ENCODE data around the gene THNSL1.
"Not testable (repeated sequence)": the region's sequence is repeated elsewhere in the genome, so short reads cannot be mapped to it uniquely, and the experiment has no call there.

THNSL1 gene, protein sequence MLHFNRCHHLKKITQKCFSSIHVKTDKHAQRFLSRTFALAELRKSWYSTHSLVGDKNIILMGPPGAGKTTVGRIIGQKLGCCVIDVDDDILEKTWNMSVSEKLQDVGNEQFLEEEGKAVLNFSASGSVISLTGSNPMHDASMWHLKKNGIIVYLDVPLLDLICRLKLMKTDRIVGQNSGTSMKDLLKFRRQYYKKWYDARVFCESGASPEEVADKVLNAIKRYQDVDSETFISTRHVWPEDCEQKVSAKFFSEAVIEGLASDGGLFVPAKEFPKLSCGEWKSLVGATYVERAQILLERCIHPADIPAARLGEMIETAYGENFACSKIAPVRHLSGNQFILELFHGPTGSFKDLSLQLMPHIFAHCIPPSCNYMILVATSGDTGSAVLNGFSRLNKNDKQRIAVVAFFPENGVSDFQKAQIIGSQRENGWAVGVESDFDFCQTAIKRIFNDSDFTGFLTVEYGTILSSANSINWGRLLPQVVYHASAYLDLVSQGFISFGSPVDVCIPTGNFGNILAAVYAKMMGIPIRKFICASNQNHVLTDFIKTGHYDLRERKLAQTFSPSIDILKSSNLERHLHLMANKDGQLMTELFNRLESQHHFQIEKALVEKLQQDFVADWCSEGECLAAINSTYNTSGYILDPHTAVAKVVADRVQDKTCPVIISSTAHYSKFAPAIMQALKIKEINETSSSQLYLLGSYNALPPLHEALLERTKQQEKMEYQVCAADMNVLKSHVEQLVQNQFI

DNA sequence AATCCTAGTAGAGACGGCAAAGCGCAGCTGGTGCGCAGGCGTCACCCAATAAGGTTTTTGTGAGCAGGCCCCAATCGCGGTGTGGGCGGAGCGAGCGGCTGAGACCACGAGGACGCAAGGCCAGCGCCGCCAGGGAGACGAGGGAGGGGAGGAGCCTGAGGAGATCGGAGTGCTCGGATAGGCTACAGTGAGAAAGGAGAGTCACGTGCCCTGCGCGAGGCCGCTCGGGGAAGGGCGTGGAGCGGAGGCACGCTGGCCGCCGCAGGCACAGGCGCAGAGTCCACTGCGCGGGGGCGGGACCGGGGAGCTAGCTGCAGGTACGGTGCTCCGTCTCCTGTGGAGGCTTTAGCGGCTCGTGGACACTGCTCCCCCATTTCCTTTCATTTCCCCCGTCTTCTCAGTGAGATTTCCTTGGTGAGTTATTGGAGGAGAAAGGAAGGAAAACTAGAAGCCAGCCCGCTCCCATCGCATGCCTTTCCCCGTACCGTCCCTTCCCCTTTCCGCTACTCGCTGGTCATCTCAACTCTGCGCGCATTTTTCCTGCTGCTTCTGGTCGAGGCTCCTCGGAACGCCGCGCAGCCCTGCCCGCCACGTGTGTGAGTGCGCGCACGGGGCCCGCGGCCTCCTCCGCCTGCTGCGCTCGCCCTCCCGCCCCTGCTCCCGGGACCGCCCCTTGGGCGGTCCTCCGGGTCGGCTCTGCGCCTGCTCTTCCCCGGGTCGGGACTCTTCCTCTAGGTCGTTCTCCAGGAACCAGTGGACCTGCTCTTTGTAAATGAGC lies at the start of gene THNSL1:
THNSL1 (plus strand) TSS at position 237 of the 778 bp plus-strand sequence. CDS start 6,612 bp downstream, outside the sequence.
- DNase-seq (ENCODE audit: low read depth in 2 of 3, low spot score in 2 of 3) = peak; percentile 85 to 94 (median 87)

DNA sequence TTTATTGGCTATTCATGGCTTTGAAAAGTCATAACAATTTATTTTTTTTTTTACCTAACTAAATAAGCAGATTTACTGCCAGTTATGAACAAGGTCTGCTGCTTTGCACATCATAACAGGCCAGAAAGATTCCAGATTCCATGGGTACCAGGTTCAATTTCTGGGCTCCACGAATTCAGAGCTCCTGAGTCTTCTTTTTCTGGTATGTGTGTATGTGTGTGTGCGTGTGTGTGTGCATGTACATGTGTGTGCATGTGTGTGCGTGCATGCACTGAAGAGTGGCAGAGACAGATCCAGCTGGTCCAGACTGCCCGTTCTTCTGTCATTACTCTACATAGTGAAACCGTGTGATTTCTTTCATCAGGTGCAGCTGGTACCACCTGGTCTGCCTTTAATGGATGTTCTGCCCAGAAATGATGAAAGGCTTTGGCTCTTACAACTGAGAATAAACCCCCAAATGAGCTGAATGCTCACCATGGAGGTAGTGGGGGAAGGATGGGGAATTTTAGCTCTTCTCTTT lies 49.4 kb upstream of the THNSL1 start:
- DNase-seq (ENCODE audit: low read depth in 2 of 3, low spot score in 2 of 3) = no peak

DNA sequence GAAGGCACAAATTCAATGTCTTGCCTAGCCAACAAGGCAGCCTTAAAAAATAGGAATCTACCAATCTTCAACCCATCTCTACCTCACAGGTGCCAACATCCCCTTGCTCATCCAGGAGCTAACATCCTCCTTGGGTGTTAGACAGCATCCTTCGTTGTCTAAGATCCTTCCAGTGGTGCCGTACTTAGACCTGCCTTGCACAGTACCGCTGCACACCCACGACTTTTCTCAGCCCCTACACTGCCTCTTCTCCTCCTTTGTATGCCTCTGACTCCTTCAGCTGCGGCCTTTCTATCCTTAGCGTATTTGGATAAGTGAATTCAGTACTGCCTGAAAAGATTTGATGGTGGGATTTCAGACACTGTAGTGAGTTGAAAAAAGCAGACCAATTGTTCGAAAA lies 48.1 kb upstream of the THNSL1 start:
- no peak for DNase-seq (ENCODE audit: low read depth in 2 of 3, low spot score in 2 of 3)

DNA sequence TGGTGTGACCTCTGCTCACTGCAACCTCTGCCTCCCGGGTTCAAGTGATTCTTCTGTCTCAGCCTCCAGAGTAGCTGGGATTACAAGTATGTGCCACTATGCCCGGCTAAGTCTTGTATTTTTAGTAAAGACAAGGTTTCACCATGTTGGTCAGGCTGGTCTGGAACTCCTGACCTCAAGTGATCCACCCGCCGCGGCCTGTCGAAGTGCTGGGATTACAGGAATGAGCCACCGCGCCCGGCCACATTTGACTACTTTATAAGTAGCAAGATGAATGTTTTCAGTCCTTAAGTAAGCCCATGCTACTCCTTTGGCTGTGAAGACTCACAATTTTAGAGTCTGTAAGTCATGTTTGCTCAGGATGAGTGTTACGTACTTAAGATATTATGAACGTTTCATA lies 47.5 kb upstream of the THNSL1 start:
- not testable (repeated sequence) for DNase-seq (ENCODE audit: low read depth in 2 of 3, low spot score in 2 of 3)

DNA sequence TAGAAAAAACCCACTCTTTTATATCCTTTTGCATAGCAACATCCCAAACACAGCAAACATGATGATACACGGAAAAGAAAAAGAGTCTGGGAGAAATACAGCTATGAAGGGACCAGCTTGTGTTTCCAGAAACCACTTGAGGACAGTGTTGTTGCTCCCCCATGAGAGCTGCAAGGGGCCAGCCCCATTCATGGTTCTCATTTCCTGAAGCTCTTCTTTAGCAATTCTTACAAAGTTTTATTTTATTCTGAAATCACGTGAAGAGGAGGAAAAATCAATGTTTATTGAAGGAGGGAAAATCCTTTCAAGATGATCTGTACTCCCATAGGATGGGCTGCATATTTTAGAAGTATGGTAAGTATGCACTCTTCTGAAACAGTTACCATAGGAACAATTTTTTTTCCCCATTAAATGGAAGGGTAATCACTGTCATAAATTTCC lies 46.6 kb upstream of the THNSL1 start:
- no peak for DNase-seq (ENCODE audit: low read depth in 2 of 3, low spot score in 2 of 3)

DNA sequence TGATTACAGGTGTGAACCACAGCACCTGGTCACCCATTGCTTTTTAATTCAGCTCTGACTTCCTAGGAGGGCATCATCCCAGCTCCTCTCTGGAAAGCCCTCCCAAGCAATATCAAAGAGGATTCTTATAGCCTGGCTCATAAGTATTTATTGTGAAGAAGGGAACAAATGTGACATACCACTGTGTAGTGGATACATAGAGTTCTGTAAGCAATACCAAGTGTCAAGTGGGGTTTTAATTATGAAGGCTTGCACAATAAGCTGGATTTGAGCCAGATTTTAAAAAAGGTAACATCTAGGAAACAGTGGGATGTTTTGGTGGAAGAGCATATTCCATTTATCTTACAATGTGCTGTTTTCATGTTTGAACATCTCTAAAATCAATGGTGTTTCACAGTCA lies 45.0 kb upstream of the THNSL1 start:
- DNase-seq (ENCODE audit: low read depth in 2 of 3, low spot score in 2 of 3) = no peak

DNA sequence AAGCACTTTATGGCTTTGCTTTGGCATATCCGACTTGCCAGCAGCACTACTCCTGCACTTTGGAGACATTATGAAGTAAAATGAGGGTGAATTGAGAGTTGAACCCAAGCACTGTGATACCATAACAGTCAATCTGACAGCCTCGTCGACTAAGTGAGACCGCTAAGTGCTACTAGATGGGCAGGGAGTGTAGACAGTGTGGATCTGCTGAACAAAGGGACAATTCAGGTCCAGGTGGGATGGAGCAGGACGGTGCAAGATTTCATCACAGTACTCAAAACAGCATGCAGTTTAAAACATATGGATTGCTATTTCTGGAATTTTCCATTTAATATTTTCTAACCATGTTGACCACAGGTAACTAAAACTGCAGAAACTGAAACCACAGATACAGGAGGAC lies 43.2 kb upstream of the THNSL1 start:
- no peak for DNase-seq (ENCODE audit: low read depth in 2 of 3, low spot score in 2 of 3)

DNA sequence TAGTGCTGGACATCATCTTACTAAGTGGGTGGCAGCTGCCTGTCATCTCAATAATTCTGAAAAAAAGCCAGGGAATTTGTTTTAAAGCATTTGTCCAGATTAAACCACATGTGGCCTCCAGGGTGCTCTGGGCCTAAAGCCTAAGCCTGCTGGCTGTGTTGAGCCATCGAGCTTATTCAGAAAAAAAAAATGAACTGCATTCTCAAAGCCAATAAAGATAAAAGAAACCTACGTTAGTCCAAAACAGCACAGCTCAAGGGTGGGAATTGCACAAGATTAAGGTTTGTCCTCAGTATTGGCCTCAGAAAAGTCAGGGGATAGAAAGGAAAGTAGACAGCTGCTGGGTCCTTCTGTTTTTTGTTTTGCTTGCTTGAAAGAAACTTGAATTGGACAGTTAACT lies 41.4 kb upstream of the THNSL1 start:
- DNase-seq (ENCODE audit: low read depth in 2 of 3, low spot score in 2 of 3) = no peak

DNA sequence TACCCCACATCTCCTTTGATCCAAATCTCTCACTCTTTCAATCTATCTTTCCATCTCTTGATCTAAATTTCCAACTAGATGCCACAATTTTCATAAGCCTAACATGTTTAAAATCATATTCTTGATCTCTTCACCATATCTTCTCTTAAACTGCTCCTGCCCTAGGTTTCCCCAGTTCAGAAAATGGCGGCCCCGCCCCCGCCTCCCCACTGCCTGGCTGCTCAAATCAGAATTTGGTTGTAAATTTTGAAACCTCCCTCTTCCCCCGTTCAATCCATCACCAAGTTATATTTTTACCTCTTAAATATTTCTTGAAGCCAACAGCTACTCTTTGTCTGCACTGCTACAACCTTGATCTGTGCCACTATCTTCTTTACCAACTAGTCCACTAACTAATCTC lies 36.7 kb upstream of the THNSL1 start:
- DNase-seq (ENCODE audit: low read depth in 2 of 3, low spot score in 2 of 3) = no peak

DNA sequence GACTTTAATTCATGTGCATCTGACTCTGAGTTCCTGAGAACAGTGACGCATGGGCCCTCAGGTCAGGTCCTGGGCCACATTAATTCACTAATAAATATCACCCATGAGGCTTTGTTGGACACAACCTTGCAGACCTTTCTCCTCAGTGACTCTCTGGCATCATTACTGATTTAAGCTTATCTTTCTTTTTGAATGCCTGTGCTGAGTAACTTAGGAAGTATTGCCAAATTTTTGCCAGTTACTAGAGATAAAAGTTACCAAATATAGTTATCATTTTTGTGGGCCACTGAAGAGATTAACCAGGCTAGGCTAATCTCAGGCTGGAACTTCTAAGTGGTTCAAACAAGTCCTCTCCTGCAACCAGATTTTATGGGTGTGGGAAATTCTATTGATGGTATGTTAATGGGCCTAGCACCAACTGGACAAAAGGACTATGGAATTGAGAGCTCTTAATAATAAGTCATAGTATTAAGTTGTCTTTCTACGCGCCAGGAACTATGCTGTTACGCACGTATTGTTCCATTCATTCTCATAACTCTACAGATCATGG lies 35.2 kb upstream of the THNSL1 start:
- DNase-seq (ENCODE audit: low read depth in 2 of 3, low spot score in 2 of 3) = no peak

DNA sequence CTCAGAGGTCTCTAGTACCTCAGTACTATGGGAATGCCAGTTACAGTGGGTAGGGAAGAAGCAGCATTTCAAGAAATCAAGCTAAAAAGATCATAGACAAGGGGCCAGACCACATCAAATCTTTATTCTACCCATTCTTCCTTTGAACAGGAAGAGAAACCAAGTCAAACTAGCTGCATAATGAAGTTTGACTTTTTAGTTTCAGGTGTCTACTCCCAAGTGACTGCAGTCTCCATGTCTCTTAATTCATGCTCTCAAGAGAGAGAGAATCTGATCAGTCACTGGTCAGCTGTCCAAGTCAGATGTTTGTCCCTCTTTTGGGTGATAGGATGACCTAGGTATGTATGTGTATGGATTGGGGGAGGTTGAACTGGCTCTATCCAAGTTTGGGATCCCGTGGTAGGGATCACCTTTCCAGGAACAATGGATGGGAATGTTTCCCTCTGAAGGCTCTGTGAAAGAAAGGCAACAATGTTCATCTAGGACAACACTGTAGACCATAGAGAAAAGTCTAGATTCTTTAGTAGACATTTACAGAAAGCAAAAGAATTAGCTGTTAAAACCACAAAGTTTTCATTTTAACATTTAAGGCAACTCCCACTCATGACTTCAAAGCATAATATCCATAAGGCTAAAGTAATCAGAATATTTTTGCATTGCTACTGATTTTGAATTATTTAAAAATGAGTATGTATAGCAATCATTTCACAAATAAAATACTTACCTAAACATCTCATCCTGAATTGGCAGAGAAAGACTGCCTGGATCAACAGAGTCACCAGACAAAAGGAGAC lies 33.9 kb upstream of the THNSL1 start:
- no peak for DNase-seq (ENCODE audit: low read depth in 2 of 3, low spot score in 2 of 3)

DNA sequence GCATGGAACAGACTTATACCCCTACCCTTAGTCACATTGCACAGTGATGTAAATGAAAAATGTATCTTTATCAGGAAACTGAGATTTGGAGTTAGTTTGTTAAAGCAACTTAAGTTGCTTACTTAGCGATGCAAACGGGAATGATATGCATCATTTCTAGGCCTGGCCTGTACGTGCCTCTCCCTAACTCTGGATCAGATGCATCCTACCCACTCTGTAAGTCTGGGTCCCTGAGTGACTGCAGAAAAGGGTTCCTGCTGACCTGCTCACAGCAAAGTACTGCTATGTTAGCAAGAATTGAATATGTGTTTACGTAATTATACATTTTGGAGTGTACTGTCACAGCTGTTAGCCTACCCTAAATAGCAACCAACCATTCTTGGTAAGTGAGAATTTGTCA lies 33.3 kb upstream of the THNSL1 start:
- no peak for DNase-seq (ENCODE audit: low read depth in 2 of 3, low spot score in 2 of 3)

DNA sequence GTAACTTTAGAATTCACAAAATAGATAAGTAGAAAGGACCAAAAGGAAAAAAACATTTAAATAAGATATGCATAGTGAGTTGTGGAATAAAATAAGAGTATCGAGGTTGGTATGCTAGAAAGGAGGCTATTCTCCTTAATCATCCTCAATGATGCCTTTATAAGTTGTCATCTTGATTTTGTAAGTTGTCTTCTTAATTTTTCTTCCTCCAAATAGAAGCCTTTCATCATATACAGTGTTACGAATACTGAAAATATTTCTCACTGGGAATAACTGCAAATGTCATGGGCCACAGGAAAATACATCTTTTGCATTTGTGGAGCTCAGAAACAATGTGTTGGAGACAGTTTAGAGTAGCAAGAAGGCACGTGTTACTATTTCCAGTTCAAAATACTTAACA lies 32.5 kb upstream of the THNSL1 start:
- no peak for DNase-seq (ENCODE audit: low read depth in 2 of 3, low spot score in 2 of 3)

DNA sequence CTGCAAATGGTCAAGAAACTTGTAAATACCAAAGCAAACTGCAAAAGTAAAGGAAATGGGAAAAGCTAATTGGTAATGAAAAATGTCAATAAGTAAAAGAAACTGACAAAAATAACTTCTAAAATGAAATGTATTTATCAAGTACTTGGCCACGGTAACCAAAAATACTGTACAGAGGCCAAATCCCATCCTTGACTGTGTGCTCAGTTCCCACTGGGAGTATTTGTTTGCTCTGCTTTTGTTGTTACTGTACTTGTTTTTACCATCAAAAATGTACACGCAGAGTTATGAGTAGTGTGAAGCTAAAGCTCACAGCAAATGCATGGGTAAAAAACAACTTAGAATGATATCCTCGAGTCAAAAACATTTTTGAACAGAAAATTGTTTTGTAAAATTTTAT lies 31.5 kb upstream of the THNSL1 start:
- DNase-seq (ENCODE audit: low read depth in 2 of 3, low spot score in 2 of 3) = no peak

DNA sequence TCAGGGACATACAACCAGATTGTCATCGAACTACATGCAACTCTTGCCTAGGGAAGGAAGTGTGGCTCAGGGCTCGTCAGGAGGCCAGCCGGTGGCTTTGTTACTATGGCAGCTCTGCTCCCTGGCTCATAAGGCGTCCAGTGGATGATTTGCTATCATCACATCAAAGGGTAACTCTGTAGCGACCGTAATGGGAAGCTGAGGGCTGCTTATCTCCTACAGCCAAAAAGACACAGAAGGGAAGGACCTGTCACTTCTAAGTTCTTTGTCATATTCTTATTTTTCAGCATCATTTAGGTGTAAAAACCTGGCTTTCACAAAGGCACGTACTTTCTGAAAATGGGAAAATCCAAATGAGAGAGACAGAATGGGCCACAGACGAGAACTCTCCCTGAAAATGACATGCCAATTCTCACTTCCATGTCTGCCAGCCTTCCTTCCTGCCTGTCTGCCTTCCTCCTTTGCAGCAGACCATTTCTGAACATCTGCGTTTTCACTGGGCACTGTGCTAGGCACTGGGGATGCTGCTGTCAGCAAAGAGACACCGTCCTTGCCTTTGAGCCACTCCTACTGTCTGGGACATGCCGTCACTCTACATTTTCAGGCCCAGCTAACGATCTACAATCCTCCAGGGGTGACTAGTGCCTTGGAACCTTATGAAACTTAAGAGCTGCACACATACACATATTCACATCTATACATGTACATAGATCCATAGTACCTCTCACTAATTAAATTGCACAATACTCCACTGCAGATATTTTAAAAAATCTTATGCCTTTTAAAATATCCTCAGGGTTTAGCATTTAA lies 27.4 kb upstream of the THNSL1 start:
- no peak for DNase-seq (ENCODE audit: low read depth in 2 of 3, low spot score in 2 of 3)

DNA sequence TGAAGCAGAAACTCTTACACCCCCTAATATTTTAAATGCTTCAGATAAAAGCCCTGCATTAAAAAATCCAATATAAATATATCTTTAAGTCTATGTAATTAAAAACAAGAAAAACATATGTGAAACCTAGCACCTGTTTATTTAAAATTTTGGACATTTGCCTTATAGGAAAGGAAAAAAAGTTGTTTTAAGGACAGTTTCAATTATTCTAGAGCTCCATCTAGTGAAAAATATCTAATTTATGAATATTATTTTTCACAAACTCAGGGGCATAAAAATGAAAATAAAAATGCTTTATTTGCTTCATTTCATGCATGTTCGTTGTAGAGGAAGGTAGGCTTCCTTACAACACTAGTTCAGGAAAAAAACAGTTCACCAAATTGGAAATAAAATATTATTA lies 26.5 kb upstream of the THNSL1 start:
- no peak for DNase-seq (ENCODE audit: low read depth in 2 of 3, low spot score in 2 of 3)

DNA sequence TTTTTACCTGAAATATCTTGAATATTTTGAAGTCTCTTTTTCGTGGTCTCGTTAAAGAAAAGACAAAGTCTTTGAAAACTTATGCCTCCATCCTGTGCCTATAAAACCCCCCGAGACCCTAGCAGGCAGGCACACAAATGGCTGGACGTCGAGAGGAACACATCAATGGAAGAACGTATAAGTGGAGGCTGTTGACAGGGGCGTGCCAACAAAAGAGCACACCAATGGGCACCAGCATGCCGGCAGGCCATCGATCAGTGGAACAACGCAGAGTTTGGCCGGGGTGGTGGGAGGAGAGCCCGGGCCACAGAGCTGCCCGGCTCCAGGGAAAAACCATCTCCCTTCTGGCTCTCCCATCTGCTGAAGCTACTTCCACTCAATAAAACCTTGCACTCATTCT lies 25.1 kb upstream of the THNSL1 start:
- DNase-seq (ENCODE audit: low read depth in 2 of 3, low spot score in 2 of 3) = no peak

DNA sequence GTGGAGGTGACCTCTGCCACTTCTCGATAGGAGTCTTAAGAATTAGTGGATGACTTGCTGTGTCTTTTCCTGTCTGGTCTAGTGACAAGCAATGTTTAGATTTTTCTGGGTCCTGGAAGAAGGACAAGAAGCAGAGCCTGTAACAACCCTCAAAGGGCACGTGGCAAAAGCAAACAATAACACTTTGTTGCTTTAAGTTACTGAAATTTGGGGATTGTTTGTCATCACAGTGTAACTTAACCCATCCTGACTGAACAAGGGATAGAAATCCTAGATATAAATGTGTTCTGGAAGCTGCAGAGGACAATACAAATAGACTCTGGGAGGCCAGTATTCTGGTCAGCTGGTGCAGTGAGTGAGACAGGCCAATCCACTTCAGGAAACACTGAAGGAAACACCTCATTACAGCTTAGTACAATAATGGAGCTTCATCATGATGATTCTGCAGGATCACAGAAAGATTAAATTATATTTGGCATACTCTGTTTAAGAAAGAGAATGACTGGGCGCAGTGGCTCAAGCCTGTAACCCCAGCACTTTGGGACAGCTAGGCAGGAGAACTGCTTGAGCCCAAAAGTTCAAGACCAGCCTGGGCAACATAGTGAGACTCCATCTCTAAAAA lies 23.8 kb upstream of the THNSL1 start:
- no peak for DNase-seq (ENCODE audit: low read depth in 2 of 3, low spot score in 2 of 3)

Data from activated CD8-positive, alpha-beta memory T cell treated with anti-CD3 and anti-CD28 coated beads for 48 hours (primary cell).